Activated CD8-positive, alpha-beta memory T cell treated with anti-CD3 and anti-CD28 coated beads for 36 hours (primary cell): Measurements from ENCODE around the gene EVX2. TPM values are rescaled to one million over a fixed set of nuclear protein-coding genes. Genes with fewer than 3 reads are reported as not detected.

Experiments
- CTCF ChIA-PET: fragments of 350-600 bp; sonication (Branson Sonifier 250); formaldehyde crosslinking; loops from one replicate; lab custom pipeline; 2021; ENCODE audit warnings: antibody characterized with exemption; lab: Charles Lee
- POLR2A ChIA-PET: fragments of 350-600 bp; sonication (Branson Sonifier 250); formaldehyde crosslinking; loops from one replicate; lab custom pipeline; 2021; ENCODE audit warnings: antibody characterized with exemption; lab: Charles Lee
- total RNA-seq, 2 experiments: library from RNA; stranded (reverse); gene quantifications; one replicate each; pipeline ENCODE4 v1.2.3, GENCODE V29; 2021

Gene EVX2
- total RNA-seq, 2 experiments from 2014 or later = not detected

- CTCF ChIA-PET = no interaction called here
- POLR2A ChIA-PET = interaction anchor here (0.6 kb wide), 1 partner anchor 1046 kb away, joined by 5 read pairs; no protein-coding TSS in a partner anchor
These were observed 27.5 kb upstream of the EVX2 start for GRCh38 chr2:176111309-176111663.

GRCh38 chr2:176110415-176111308 lies 26.9 kb upstream of the EVX2 start:
- CTCF ChIA-PET = interaction anchor here (1.4 kb wide), 1 partner anchor 13 kb away, joined by 5 read pairs; no protein-coding TSS in a partner anchor
- POLR2A ChIA-PET = interaction anchor here (0.6 kb wide), 1 partner anchor 1046 kb away, joined by 5 read pairs; no protein-coding TSS in a partner anchor

GRCh38 chr2:176109946-176110345 lies 26.2 kb upstream of the EVX2 start:
- CTCF ChIA-PET = interaction anchor here (1.4 kb wide), 1 partner anchor 12 kb away, joined by 5 read pairs; no protein-coding TSS in a partner anchor
- POLR2A ChIA-PET = no interaction called here

- CTCF ChIA-PET = interaction anchor here (1.4 kb wide), 1 partner anchor 12 kb away, joined by 5 read pairs; no protein-coding TSS in a partner anchor
- POLR2A ChIA-PET = no interaction called here
These were observed 25.6 kb upstream of the EVX2 start for GRCh38 chr2:176109192-176109901.

DNA sequence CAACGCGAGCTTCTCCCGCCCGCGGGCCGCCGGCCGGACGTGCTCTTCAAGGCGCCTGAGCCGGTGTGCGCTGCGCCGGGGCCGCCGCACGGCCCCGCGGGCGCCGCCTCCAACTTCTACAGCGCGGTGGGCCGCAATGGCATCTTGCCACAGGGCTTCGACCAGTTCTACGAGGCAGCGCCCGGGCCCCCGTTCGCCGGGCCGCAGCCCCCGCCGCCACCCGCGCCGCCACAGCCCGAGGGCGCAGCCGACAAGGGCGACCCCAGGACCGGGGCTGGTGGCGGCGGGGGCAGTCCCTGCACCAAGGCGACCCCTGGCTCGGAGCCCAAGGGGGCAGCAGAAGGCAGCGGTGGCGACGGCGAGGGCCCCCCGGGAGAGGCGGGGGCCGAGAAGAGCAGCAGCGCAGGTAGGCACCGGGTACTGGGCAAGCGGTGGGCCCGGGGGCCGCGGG lies 24.0 kb upstream of the EVX2 start:
- ChIA-PET POLR2A (no interaction called here), CTCF (no interaction called here)

DNA sequence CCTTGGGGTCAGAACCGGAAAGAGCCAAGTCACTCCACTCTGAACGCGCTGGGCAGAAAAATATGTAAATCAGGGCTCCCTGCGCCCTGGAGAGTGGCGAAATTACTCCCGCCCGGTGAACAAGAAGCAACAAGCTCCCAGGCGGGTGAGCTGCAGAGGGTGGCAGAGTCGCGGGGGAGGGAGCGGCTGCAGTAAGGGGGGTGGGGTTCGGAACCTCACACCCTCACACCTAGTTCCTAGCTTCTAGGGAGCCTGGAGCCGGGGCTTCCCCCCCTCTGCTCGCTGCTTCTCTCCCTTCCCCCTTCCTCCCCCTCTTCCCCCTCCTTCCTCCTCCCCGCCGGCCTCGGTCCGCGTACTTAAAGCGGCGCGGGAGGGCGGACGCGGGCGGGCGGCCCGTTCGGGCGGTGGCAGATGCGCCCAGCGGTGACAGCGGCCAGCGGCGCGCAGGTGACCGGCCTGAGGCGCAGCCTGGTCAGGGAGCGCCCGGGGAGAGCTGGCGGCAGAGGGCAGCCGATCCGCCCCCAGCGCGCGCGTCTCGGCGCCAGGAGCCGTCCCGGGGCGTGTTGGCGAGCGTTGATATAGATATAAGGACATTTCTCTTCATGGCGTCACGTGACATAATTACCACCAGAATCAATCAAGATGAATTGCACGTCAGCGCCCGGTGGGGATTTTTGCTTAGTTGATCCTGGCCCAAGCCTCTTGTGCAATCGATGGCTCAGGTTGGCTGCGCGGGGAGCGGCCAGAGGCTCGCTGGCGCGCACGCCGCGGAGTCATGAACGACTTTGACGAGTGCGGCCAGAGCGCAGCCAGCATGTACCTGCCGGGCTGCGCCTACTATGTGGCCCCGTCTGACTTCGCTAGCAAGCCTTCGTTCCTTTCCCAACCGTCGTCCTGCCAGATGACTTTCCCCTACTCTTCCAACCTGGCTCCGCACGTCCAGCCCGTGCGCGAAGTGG lies 23.1 kb upstream of the EVX2 start, which contains the start of gene HOXD11:
TSS of gene HOXD11 (plus strand) at position 700 of the 959 bp plus-strand sequence. CDS start at position 776, 76 bp downstream.
- CTCF ChIA-PET = interaction anchor here (1.4 kb wide), 1 partner anchor 9 kb away, joined by 5 read pairs; no protein-coding TSS in a partner anchor
- POLR2A ChIA-PET = no interaction called here

DNA sequence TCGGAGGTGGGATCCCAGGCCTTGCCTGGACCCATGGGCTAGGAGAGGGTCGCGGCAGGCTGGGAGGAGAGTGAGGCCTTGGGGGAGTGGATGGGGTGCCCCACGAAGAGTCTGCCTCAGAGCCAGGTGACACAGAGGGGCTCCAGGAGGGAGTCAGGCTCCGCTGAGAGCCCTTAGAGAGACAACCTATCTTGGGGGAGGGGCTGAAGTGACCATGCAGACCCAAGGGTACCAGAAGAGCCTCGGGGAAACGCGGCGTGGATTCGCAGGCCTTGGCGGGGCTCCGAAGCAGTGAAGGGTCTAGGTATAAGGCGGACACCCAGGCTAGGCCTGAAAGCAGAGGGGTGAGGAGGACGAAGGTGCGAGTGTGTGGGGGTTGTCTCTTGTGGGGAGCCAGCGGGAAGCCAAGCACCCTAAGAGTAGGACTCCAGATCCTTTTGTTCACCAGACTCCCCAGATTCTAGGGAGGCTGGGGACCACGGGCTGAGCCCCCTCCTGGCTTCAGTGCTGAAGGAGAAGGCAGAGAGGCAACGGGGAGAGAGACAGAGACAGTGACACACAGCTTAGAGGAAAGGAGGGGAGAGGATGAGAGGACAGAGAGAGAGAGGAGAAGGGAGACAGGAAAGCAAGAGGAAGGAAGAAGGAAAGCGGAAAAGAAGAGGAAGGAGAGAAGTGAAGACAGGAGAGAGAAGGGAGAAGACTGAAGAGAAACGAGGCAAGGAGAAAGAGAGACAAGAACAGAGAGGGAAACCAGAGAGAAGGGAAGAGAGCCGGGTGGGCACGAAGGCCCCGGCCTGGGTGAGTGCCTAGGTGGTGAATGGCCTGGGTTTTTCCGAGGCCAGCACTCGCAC lies 22.2 kb upstream of the EVX2 start:
- CTCF ChIA-PET = interaction anchor here (1.4 kb wide), 1 partner anchor 8 kb away, joined by 5 read pairs; no protein-coding TSS in a partner anchor
- POLR2A ChIA-PET = no interaction called here

GRCh38 chr2:176105078-176105729 lies 21.4 kb upstream of the EVX2 start:
- ChIA-PET POLR2A (no interaction called here), CTCF (no interaction called here)

DNA sequence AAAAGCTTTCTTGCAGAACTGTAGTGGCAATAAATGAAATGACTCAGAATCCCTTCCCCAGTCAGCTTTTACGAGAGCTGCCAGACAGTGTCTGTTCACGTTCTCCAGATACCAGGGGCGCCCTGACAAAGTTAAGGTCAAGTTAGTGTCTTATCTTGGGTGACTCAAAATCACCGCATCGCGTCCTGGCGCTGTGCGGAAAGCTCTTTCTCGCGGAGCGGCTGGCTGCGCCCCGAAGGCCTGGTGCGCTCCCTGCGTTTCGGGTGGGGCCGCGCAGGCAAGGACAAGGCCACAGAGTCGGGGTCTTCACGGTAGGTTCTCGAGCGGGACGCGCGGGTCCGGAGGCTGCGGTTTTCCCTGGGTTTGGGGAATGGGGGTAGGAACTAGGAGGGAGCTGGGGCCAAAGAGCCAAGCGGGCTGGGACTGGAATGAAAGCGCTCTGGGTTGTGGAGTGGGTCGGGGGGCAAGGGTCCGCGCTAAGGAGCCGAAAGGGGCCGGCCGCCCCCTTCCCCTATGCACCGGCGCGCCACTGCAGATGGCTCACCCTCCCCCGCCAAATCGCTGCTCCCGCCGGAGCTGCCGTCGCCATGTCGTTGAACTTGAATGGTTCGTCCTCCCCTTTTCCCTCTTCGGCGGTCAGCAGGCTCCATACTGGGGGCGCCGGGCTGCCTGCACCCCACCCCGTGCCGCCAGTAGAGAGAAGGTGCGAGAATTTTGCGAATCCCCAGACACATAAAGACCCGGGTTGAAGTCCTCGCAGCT lies 20.7 kb upstream of the EVX2 start:
- POLR2A ChIA-PET = no interaction called here
- CTCF ChIA-PET = no interaction called here

DNA sequence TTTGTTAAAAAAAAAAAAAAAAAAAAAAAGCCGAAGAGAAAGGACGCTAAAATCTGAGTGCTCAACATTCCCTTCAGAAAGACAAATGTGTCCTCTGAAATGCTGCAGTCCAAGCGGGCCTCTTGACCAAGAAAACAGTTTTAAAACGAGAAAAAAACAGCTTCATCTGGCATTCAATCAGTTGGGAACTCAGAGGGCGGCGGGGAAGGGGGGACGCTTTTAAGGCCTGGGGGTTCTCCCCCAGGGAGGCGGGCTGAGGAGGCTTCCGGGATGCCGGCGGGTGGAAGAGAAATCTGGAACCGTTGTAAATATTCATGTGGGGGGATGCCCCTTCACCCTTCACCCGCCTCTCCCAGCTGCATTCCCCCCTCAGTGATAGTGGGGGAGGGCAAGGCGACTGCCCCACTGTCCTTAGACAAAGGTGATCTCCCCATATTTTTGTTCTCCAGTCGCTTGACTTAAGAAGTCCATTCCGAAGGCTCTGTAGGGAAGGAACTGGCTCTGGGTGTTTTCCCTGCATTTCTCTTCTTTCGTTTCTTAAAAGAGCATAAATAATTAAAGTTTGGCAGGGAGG lies 20.1 kb upstream of the EVX2 start:
- ChIA-PET POLR2A (no interaction called here), CTCF (no interaction called here)

GRCh38 chr2:176103194-176103593 lies 19.4 kb upstream of the EVX2 start:
- CTCF ChIA-PET = no interaction called here
- POLR2A ChIA-PET = no interaction called here

DNA sequence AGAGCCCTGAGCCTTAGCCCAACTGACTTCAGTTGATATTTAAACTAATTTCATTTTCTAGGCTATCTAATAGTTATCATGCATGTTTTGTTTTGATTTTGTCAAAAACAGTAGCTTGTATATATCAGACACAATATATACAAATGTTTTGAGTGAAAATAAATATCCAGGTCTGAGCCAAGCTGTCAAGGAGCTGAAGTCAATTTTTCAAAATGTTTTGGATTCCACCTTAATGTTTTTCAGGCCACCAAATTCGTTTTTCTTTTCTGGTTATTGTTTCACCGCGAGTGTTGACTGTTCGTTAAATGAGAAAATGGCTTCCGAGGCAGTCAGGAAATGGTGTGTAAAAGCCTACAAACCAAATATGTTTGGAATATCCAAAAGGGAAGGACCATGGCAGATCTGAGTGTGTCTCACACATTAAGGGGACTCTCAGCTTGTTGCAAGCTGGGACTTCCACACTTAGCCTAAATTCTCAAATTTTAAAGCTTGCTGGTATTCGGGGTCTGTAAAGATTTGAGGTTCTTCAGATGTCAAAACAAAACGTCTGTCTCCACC lies 18.6 kb upstream of the EVX2 start:
- ChIA-PET CTCF (no interaction called here), POLR2A (no interaction called here)

DNA sequence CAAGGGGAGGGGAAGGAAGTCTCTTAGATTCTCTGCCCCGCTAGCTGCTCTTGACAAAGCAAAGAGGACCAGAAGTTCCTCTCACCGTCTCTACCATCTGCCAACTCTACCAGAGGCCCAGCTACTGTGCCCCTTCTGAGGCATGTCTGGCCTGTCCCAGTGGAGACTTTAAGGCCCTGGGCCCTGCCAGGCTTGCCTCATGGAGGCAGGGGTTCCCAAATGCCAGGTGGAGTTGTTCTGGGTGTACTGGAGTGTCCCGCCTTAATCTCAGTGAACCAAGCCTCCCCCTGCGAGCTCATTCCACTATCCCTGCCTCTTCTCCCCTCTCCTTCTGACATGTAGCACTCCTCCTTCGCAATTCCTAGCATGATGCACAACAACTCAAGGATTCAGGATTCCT lies 18.1 kb upstream of the EVX2 start:
- ChIA-PET CTCF (no interaction called here), POLR2A (no interaction called here)

GRCh38 chr2:176101216-176101830 lies 17.6 kb upstream of the EVX2 start:
- POLR2A ChIA-PET = no interaction called here
- CTCF ChIA-PET = no interaction called here

DNA sequence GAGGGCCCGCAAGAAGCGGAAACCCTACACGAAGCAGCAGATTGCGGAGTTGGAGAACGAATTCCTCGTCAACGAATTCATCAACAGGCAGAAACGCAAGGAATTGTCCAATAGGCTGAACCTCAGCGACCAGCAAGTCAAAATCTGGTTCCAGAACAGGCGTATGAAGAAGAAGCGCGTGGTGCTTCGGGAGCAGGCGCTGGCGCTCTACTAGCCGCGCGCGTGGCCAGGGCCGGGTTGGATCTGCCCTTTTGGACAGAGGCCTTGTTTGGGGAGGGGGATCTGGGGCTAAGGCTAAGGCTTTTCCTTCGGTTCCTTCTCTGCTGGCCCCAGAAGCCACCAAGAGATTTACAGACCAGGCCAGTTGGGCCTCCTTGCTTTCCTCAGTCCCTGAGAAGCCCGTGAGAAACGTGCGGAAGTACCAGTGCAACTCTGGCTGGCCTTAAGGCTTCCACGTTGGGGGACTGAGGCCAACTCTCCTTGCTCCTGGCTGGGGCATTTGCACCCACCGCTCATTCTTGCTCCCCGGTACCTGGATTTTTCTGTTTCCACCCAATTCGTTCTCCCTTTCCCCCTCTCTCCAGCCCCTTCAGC lies 16.9 kb upstream of the EVX2 start:
- ChIA-PET CTCF (no interaction called here), POLR2A (no interaction called here)
